Kidney epithelial cell (primary cell): ENCODE measurements around the gene AKT3. TPM values are rescaled to one million over a fixed set of nuclear protein-coding genes. Genes with fewer than 3 reads are reported as not detected.

Experiments used
- DNase-seq: peaks from one replicate; pipeline ENCODE4 v3.0.0-alpha.2; 2010; ENCODE audit warnings: low read depth
- H3K27me3 ChIP-seq: 2 replicates; pipeline ENCODE4 v1.6.0; 2011; ENCODE audit warnings: low read length; ENCODE audit not compliant: control insufficient read depth, insufficient read depth
- H3K36me3 ChIP-seq: 2 replicates; pipeline ENCODE4 v1.5.1; 2011; ENCODE audit warnings: low read length; ENCODE audit not compliant: control insufficient read depth, insufficient read depth
- H3K4me3 ChIP-seq: 2 replicates; pipeline ENCODE4 v1.5.1; 2011; ENCODE audit warnings: low read depth, mild to moderate bottlenecking, control low read depth, low read length
- total RNA-seq: library from RNA; depleted of rRNA; stranded (reverse); fragments of >200 nt; gene quantifications from 2 replicates; pipeline ENCODE4 v1.2.3, GENCODE V29; 2015
- TF ChIP-seq, protein P1 (sequence below): IDR thresholded peaks from 2 replicates; pipeline ENCODE4 v1.5.1; 2011; ENCODE audit warnings: mild to moderate bottlenecking, moderate library complexity, low read length, control low read depth, inconsistent platforms; ENCODE audit not compliant: insufficient read depth, poor library complexity, severe bottlenecking

The AKT3 gene
- total RNA-seq, 1 donor from 2014 or later = 13.1 TPM

GRCh38 chr1:243638186-243638585 is 211.9 kb downstream of the AKT3 start:
- no peak overlapping the region for H3K4me3 ChIP-seq
- no peak for DNase-seq
- H3K27me3 ChIP-seq = no peaks in the 10 kb centered on the region
- TF ChIP-seq, protein P1, sequence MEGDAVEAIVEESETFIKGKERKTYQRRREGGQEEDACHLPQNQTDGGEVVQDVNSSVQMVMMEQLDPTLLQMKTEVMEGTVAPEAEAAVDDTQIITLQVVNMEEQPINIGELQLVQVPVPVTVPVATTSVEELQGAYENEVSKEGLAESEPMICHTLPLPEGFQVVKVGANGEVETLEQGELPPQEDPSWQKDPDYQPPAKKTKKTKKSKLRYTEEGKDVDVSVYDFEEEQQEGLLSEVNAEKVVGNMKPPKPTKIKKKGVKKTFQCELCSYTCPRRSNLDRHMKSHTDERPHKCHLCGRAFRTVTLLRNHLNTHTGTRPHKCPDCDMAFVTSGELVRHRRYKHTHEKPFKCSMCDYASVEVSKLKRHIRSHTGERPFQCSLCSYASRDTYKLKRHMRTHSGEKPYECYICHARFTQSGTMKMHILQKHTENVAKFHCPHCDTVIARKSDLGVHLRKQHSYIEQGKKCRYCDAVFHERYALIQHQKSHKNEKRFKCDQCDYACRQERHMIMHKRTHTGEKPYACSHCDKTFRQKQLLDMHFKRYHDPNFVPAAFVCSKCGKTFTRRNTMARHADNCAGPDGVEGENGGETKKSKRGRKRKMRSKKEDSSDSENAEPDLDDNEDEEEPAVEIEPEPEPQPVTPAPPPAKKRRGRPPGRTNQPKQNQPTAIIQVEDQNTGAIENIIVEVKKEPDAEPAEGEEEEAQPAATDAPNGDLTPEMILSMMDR = no peak
- peaks cover 1% of the 10 kb centered on the region for H3K36me3 ChIP-seq

GRCh38 chr1:243628476-243628907 is 221.6 kb downstream of the AKT3 start:
- no peak for DNase-seq
- Histone ChIP-seq H3K36me3 (no peaks in the 10 kb centered on the region), H3K27me3 (no peaks in the 10 kb centered on the region), H3K4me3 (no peak overlapping the region)
- TF ChIP-seq, protein P1 = no peak

- TF ChIP-seq, protein P1 = no peak
- no peak for DNase-seq
- Histone ChIP-seq H3K4me3 (no peak overlapping the region), H3K36me3 (no peaks in the 10 kb centered on the region), H3K27me3 (no peaks in the 10 kb centered on the region)
Measured at GRCh38 chr1:243623841-243624240, 226.2 kb downstream of the AKT3 start.

- Histone ChIP-seq H3K27me3 (no peaks in the 10 kb centered on the region), H3K36me3 (no peaks in the 10 kb centered on the region), H3K4me3 (no peak overlapping the region)
- TF ChIP-seq, protein P1 = no peak
- DNase-seq = no peak
Measured at GRCh38 chr1:243621973-243622372, 228.1 kb downstream of the AKT3 start.

DNA sequence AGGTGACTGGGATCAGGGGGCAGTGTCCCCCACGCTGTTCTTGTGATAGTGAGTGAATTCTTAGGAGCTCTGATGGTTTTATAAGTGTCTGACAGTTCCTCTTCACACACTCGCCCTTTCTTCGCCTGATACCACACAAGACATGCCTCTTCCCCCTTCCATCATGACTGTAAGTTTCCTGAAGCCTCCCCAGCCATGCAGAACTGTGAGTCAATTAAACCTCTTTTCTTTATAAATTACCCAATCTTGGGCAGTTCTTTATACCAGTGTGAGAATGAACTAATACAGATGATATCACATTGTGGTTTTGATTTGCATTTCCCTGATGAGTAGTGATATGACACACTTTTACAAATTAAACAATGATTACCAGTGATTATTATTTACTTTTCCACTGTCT is 229.9 kb downstream of the AKT3 start:
- no peaks in the 10 kb centered on the region for H3K36me3 ChIP-seq
- TF ChIP-seq, protein P1 = no peak
- no peak for DNase-seq
- no peak overlapping the region for H3K4me3 ChIP-seq
- no peaks in the 10 kb centered on the region for H3K27me3 ChIP-seq

- no peaks in the 10 kb centered on the region for H3K36me3 ChIP-seq
- no peak for DNase-seq
- H3K27me3 ChIP-seq = no peaks in the 10 kb centered on the region
- H3K4me3 ChIP-seq = no peak overlapping the region
- TF ChIP-seq, protein P1 = no peak
Measured at GRCh38 chr1:243609698-243610097, 240.3 kb downstream of the AKT3 start.
